ENCODE measurements around the gene SSMEM1. TPM values are rescaled to one million over a fixed set of nuclear protein-coding genes. Genes with fewer than 3 reads are reported as not detected.

SSMEM1 gene
- total RNA-seq, 1 donor from 2014 or later: not detected

DNA sequence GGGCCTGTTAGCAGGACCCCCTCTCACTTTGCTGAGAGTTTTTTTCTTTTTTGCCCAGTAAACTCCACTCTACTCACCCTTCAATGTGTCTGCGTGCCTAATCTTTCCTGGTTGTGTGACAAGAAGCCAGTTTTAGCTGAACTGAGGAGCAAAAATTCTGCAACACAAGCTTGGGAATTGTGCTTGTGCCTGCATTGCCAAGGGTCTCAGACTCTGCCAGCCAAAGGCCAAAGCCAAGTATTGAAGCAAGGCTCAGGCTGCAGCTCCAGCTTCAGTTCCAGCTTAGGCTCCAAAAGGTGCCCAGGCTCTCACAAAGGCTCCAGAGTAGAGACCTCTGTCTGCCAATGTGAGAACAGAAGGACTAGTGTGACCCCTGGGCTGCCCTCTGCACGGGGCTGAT, 54.8 kb downstream of the SSMEM1 start:
- Mint-ChIP-seq H3K4me3 (no peak overlapping the region), H3K27ac (no peak overlapping the region), H3K27me3 (ENCODE audit: insufficient read depth, low read depth) (no peaks in the 10 kb centered on the region), H3K36me3 (no peaks in the 10 kb centered on the region), H3K4me1 (peaks cover 45% of the 10 kb centered on the region), H3K9me3 (no peaks in the 10 kb centered on the region)
- H4K20me1 ChIP-seq (ENCODE audit: low read depth): no peaks in the 10 kb centered on the region
- no peak overlapping the region for H3K4me3 ChIP-seq
- no peak overlapping the region for H3K4me2 ChIP-seq
- peaks cover 4% of the 10 kb centered on the region for H3K36me3 ChIP-seq
- H3K79me2 ChIP-seq (ENCODE audit: low read depth): no peaks in the 10 kb centered on the region
- H3K9ac ChIP-seq: no peak overlapping the region
- no peaks in the 10 kb centered on the region for H3K27me3 ChIP-seq
- peaks cover 20% of the 10 kb centered on the region for H3K9me3 ChIP-seq (ENCODE audit: low read depth)
- H3K27ac ChIP-seq: peak overlapping the region; percentile 59
- no peak overlapping the region for H2AFZ ChIP-seq (replicated peaks)
- TF ChIP-seq EZH2 (IDR thresholded peaks at IDR 0.05) (no peak), EZH2phosphoT487 (IDR thresholded peaks at IDR 0.05) (no peak)
- TF ChIP-seq, protein P1, sequence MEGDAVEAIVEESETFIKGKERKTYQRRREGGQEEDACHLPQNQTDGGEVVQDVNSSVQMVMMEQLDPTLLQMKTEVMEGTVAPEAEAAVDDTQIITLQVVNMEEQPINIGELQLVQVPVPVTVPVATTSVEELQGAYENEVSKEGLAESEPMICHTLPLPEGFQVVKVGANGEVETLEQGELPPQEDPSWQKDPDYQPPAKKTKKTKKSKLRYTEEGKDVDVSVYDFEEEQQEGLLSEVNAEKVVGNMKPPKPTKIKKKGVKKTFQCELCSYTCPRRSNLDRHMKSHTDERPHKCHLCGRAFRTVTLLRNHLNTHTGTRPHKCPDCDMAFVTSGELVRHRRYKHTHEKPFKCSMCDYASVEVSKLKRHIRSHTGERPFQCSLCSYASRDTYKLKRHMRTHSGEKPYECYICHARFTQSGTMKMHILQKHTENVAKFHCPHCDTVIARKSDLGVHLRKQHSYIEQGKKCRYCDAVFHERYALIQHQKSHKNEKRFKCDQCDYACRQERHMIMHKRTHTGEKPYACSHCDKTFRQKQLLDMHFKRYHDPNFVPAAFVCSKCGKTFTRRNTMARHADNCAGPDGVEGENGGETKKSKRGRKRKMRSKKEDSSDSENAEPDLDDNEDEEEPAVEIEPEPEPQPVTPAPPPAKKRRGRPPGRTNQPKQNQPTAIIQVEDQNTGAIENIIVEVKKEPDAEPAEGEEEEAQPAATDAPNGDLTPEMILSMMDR (IDR thresholded peaks at IDR 0.05): no peak
- H3K4me1 ChIP-seq: peaks cover 28% of the 10 kb centered on the region
- no peak for DNase-seq (ENCODE audit: low spot score)
- peaks cover 25% of the 10 kb centered on the region for H3F3A ChIP-seq (ENCODE audit: low read depth)

GRCh38 chr7:130263130-130263529, 55.5 kb downstream of the SSMEM1 start:
- no peak overlapping the region for H3K9ac ChIP-seq
- no peaks in the 10 kb centered on the region for H3K27me3 Mint-ChIP-seq (ENCODE audit: insufficient read depth, low read depth)
- H3K27ac ChIP-seq: peak overlapping the region; percentile 59
- no peaks in the 10 kb centered on the region for H3K36me3 ChIP-seq
- peaks cover 13% of the 10 kb centered on the region for H3K9me3 ChIP-seq (ENCODE audit: low read depth)
- peak; percentile 28 for DNase-seq (ENCODE audit: low spot score)
- TF ChIP-seq EZH2 (IDR thresholded peaks at IDR 0.05) (no peak), EZH2phosphoT487 (IDR thresholded peaks at IDR 0.05) (no peak)
- TF ChIP-seq, protein P1 (IDR thresholded peaks at IDR 0.05): no peak
- H2AFZ ChIP-seq (replicated peaks): no peak overlapping the region
- H3K9me3 Mint-ChIP-seq: no peaks in the 10 kb centered on the region
- no peak overlapping the region for H3K4me3 ChIP-seq
- peaks cover 34% of the 10 kb centered on the region for H3K4me1 ChIP-seq
- H3K79me2 ChIP-seq (ENCODE audit: low read depth): no peaks in the 10 kb centered on the region
- no peak overlapping the region for H3K4me3 Mint-ChIP-seq
- H3K27ac Mint-ChIP-seq: peak overlapping the region; percentile 7
- no peaks in the 10 kb centered on the region for H4K20me1 ChIP-seq (ENCODE audit: low read depth)
- no peaks in the 10 kb centered on the region for H3K36me3 Mint-ChIP-seq
- H3K4me2 ChIP-seq: peak overlapping the region; percentile 36
- H3F3A ChIP-seq (ENCODE audit: low read depth): peaks cover 25% of the 10 kb centered on the region
- H3K4me1 Mint-ChIP-seq: peaks cover 48% of the 10 kb centered on the region
- no peaks in the 10 kb centered on the region for H3K27me3 ChIP-seq

Other genes with a start within 250 kb of the SSMEM1 start
- 26.9 and 32.3 TPM in 2 replicates for gene ZC3HC1, start 156.5 kb upstream of the SSMEM1 start, total RNA-seq (ENCODE audit: low replicate concordance)
- 25.8 and 26.6 TPM in 2 replicates for gene KLHDC10, start 137.3 kb upstream of the SSMEM1 start, total RNA-seq (ENCODE audit: low replicate concordance)
- 33.1 and 38.9 TPM in 2 replicates for gene TMEM209, start 2.5 kb upstream of the SSMEM1 start, total RNA-seq (ENCODE audit: low replicate concordance)
- gene CPA2, start 59.0 kb downstream of the SSMEM1 start, total RNA-seq (ENCODE audit: low replicate concordance): 0.65 and 0.82 TPM in 2 replicates
- not detected in 2 replicates for gene CPA4, start 85.3 kb downstream of the SSMEM1 start, total RNA-seq (ENCODE audit: low replicate concordance)
- gene CPA5, start 137.0 kb downstream of the SSMEM1 start, total RNA-seq (ENCODE audit: low replicate concordance): 0.50 TPM in 1 of 2 replicates, not detected in the other
- not detected in 2 replicates for gene CPA1, start 172.6 kb downstream of the SSMEM1 start, total RNA-seq (ENCODE audit: low replicate concordance)
- 14.5 and 16.5 TPM in 2 replicates for gene CEP41, start 233.2 kb downstream of the SSMEM1 start, total RNA-seq (ENCODE audit: low replicate concordance)

Data from neural progenitor cell (in vitro differentiated cells).